M059J (cell line): ENCODE measurements around the gene RNF169. TPM values are rescaled to one million over a fixed set of nuclear protein-coding genes. Genes with fewer than 3 reads are reported as not detected.
"Not testable (repeated sequence)": the region's sequence is repeated elsewhere in the genome, so short reads cannot be mapped to it uniquely, and the experiment has no call there.

Experiments
- DNase-seq: peaks from one replicate; pipeline ENCODE4 v3.0.0-alpha.2; 2012; ENCODE audit warnings: low read depth
- total RNA-seq: library from RNA; depleted of rRNA; stranded (reverse); fragments of >200 nt; shearing (Covaris generic); gene quantifications from 2 replicates; pipeline ENCODE4 v1.2.3, GENCODE V29; 2014

RNF169 gene
- total RNA-seq, 1 experiment from 2014 or later = 16.9 TPM

GRCh38 chr11:74730571-74731260, 17.9 kb upstream of the RNF169 start:
- DNase-seq = no peak

DNA sequence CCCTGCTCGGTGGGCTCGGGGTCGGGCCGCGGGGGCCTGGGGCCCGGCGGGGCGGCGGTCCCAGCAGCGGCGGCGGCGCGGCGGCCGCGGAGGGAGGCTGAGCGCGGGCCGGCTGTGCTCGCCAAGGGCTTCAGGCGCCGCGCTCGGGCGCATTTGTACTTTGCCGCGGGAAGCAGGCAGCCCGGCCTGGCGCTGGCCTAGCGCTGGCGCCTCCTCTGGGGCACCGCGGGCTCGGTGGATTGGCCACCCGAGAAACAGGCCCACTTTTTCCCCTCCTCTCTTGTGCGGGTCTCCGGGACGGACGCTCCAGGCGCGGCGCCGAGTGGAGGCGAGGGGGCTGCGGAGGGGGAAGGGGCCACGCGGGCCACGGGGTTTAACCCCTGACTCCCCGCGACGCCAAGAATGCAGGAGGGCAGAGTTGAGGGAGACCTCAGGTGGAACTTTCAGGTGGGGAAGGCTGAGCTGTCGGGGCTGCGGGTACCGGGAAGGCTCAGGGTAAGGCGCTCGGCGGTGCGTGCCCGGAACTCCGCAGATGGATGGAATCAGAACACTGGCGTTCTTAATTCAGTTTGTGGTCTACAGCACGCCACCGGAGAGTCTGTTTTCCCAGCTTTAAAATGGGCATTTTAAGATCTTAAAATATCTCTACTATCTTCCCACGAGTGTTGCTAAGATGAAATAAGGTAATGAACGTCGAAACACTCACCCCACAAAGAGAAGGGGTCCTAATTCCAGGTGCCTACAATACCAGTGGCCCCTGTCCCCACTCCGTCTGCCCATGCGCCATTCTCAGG, 17.2 kb upstream of the RNF169 start, which contains the start of gene CHRDL2:
Gene CHRDL2, minus strand, starts transcription at position 126 of the 794 bp plus-strand sequence. CDS start 538 bp downstream, outside the sequence.
- no peak for DNase-seq

GRCh38 chr11:74734559-74734925, 14.1 kb upstream of the RNF169 start:
- no peak for DNase-seq

DNA sequence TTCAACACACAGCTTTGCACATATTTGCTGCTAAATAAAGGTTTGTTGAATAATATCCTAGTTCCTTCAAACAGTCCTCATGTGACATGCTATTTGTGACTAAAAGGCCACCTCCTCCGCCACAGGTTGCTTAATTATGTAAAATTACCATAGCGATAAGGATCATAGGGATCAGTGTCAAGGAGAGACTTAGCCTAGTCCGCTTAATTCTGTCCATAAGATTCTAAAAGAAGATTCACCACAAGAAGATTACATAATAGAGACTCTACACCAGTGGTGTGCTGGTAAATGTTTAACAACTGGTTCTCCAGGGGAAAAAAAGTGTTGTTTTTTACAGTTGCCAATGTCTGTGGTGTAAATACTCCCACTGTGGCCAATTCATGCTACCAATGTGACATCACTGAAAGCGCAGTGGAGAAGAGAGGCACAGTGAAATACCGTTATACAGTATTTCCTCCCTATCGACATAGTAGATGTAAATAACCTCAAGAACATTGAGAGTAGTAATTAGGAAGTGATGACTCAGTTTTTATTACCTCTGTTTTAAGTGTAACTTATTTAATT, 13.2 kb upstream of the RNF169 start:
- DNase-seq = no peak

- DNase-seq = no peak
Observed at GRCh38 chr11:74736031-74736430, 12.6 kb upstream of the RNF169 start.

- DNase-seq = peak; percentile 66
Observed at GRCh38 chr11:74739546-74740270, 8.9 kb upstream of the RNF169 start.

DNA sequence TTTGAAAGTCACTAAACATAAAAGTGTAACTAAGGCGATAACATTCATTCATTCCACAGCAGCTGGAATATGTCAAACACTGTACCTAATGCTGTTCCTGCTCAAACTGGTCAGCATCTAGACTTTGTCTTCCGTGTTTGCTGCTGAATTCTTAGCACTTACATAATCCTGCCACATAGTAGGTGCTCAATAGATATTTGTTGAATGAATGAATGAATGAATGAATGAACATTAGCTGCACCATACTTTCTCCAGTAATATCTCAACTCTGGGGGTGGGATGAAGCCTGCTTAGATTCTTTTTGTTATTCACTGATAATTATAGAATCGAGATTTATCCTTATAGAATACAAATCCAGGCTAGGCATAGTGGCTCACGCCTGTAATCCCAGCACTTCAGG, 6.6 kb upstream of the RNF169 start:
- no peak for DNase-seq

- no peak for DNase-seq
Observed at GRCh38 chr11:74743640-74744039, 5.0 kb upstream of the RNF169 start.

DNA sequence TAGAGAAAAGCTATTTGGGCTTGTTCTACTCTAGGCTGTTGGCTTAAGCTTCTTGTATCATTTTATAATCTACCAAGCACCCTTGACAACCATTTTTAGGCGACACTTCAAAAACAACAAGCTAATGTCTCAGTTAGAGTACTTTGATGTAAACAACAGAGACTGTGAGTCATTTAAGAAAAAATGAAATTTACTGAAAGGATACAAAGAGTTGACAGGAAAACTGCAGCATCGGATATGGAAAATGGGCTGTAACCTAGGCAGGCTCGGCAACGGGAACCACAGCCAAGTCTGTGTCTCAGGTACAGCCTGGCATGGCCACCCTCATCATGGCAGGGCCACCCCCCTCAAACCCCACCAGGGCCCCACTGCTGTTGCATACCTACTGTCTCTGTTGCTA, 4.4 kb upstream of the RNF169 start:
- DNase-seq = peak; percentile 27

GRCh38 chr11:74746868-74747267, 1.8 kb upstream of the RNF169 start:
- no peak for DNase-seq

DNA sequence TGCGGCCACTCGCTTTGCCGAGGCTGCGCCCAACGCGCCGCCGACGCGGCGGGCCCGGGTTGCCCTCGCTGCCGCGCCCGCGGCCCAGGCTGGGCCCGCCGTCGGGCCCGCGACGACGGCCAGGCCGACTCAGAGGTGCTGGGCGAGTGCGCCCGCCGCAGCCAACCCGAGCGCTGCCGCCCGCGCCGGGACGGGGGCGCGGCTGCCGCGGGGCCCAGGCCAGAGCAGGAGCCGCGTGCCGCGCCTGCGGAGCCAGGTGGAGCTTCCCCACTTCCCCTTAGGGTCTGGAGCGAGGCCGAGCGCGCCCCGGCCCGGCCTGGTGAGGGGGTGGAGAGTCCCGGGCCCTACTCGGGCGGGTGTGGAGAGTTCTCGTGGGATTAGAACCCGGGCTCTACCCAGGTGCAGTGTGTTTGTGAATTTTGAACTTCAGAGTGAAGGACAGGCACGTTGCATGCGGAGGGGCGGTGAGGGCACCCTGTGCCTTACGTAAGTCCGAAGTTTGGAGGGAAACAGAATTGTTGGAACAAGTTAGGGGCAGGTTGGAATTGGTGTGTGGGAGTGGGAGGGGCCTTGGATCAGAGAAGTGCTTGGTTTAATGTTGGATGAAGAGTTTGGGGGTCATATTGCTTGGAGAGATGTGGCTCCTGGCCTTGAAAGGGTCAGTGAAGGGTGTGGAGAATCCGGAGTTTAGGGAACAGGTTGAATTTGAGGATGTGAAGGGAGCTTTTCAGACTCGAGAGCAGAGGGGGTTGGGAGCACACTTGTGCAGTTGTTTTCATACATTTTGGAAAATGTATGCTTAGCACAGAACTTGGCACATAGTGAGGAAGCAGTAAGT, 697 bp downstream of the RNF169 start:
- peak; percentile 54 for DNase-seq

DNA sequence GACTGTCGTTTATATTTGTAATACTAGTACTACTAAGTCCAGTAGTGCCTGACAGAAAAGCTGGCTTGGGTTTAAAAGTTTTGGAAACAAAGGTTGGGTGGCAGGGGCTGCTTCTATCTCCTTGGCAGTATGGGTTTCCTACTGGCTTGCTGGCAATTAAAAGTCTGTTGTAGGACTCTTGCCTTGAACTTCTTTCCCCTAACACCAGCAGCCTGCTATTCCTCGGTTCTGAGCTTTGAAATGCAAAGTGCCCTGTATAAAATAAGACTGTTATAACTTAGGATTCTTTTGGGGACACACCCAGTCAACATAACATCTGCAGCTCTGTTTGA, 1.3 kb downstream of the RNF169 start:
- peak; percentile 11 for DNase-seq

- DNase-seq = not testable (repeated sequence)
Observed at GRCh38 chr11:74750598-74750997, 1.9 kb downstream of the RNF169 start.

DNA sequence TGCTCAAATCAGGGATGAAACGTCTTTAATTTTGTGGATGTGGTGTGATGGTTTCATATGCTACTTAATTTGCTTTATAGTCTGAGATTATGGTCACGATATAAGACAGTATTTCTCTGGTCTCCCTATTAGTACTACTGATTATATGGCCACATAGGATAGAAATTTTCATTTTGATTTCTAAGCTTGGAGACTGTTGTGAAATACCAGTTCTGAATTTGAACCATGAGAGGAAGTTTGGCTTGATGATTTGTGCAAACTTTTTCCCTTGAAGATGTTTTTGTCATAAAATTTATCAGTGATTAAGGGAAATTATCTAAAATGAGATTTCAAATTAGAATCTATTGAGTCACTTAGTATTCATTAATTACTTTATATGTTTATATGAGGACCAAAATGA, 2.7 kb downstream of the RNF169 start:
- no peak for DNase-seq

DNA sequence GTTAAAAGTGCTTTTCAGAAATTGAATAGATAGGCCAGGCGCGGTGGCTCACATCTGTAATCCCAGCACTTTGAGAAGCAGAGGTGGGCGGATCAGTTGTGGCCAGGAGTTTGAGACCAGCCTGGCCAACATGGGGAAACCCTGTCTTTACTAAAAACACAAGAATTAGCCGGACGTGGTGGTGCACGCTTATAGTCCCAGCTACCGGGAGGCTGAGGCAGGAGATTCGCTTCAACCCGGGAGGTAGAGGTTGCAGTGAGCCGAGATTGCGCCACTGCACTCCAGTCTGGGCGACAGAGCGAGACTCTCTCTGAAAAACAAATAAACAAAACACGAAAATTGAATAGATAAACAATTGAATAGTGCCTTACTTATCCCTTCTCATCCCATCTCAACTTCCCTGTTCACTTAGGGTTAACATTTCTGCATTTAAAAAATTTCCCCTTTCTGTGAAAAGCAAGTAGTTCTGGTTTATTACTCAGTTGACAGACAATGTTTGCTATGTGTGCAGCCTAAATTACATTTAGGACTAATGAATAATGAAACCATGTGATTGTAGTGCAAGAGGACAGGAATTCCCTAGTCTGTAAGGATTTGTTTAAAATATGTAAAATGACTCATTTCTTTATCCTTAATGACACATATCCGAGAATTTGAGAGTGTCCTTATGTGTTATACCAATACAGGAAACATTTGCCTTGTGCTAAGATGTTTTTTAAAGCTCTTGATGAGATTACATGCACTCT, 6.0 kb downstream of the RNF169 start:
- peak; percentile 89 for DNase-seq

- peak; percentile 17 for DNase-seq
Observed at GRCh38 chr11:74755395-74755995, 6.8 kb downstream of the RNF169 start.

DNA sequence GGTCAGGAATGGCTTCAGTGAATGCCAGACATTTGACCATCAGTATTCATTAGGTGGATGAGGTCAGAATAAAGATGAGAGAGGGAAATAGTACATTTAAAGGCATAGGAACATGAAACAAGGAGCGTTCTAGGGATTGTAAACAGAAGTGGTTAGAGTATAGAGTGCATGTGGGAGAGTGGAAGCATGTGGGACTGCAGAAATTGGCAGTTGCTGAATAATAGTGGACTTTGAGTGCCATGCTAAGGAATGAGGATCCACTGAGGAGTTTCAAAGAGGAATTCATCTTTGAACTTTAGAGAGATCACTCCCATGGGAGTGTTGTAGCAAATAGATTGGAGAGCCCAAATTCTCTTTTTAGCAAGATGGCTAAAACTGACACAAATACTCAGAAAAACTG, 7.9 kb downstream of the RNF169 start:
- DNase-seq = no peak

DNA sequence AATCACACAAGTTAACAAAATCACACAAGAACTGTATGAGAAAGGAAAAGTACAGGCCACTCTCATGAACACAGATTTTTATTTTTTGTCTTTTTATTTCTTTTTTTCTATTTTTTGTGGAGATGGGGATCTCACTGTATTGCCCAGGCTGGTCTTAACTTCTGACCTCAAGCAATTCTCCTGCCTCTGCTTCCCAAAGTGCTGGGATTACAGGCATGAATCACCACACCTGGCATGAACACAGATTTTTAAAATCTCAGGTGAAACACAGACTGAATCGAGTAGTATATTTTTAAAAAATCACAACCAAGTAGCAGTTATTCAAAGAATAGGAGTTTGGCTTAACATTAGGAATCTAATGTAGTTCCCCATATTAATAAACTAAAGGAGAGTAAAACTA, 18.3 kb downstream of the RNF169 start:
- no peak for DNase-seq

- not testable (repeated sequence) for DNase-seq
Observed at GRCh38 chr11:74768172-74768651, 19.6 kb downstream of the RNF169 start.

DNA sequence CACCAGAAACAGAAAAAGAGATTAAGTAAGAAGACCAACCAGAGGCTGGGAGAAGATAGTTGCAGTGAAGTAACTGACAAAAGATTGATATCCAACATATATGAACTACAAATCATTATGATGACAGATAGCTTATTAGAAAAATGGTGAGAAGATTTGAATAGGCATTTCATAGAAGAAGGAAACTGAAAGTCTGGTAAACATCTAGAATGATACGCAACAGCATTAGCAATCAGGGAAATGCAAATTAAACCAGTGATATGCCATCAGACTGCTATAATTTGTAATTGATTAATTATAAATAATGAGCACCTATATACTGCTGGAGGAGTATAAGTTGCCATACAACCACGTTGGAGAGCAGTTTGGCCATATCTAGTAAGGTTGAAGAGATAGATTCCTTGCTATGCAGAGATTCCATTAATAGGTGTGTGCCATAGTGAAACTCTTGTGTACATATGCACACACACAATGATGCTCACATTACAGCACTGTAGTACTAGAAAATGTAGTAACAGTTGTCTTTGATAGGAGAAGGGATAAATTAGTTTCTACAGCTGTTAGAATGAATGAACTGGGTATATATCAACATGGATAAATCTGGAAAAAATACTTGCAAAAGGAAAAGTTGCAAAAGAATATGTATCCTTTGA, 20.5 kb downstream of the RNF169 start:
- no peak for DNase-seq
